ENCODE data around the gene SND1. TPM values are rescaled to one million over a fixed set of nuclear protein-coding genes. Genes with fewer than 3 reads are reported as not detected.
"Not testable (repeated sequence)": the region's sequence is repeated elsewhere in the genome, so short reads cannot be mapped to it uniquely, and the experiment has no call there.

Gene SND1
- total and polyA plus RNA-seq, 4 donors: 50.3 to 150 (median 105) TPM

DNA sequence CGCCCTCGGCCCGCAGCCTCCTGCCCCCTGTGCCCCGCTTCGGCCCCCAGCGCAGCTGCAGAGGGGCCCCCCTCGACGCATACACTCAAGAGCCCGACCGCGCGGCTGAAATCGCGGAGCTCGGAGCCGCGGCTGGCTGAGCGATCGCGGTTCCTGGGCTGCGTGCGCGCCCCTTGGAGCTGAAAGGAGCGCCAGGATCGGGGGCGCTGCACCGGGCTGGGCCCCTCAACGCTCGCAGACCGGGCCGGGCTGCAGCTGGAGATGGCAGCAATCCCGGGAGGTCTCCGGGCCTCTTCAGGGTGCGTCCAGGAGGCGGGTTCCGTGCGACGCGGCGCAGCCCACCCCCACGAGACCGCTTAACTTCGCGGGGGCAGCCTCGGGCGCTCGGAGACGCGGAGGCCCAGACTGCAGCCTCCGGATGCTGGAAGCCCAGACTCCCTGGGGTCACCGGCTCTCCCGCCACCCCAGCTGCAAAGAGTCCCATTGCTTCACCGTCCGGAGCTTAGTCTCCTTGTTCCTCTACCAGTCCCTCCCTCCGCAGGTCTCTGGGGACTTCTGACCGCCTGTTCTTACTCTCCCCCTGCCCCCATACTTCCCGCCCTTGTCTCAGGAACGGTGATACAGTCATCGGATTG, 452.2 kb downstream of the SND1 start:
- no peaks in the 10 kb centered on the region for H3K9me3 ChIP-seq (ENCODE audit: control insufficient read depth, low read length)
- H3K36me3 ChIP-seq (ENCODE audit: control insufficient read depth in 1 of 2, insufficient read depth in 2 of 2, low read length in 1 of 2): no peaks in the 10 kb centered on the region
- intact Hi-C loops (cut with DNase I): no loop called here
- WGBS, 2 donors: 1% methylated on average over 57 to 59 of the region's 59 CpGs
- H3K4me1 ChIP-seq (ENCODE audit: control insufficient read depth in 1 of 2, insufficient read depth in 2 of 2, low read length in 2 of 2): no peaks in the 10 kb centered on the region
- ATAC-seq (ENCODE audit: low FRiP score): peak; percentile 12
- peak; percentile 40 to 71 for DNase-seq
- H3K27ac ChIP-seq (ENCODE audit: low read depth in 1 of 2, low read length in 2 of 2): no peak overlapping the region
- no peak overlapping the region for H3K4me3 ChIP-seq (ENCODE audit: low read length in 2 of 2)
- H3K27me3 ChIP-seq (ENCODE audit: control insufficient read depth in 1 of 2, insufficient read depth in 2 of 2, low read length in 1 of 2): no peaks in the 10 kb centered on the region

DNA sequence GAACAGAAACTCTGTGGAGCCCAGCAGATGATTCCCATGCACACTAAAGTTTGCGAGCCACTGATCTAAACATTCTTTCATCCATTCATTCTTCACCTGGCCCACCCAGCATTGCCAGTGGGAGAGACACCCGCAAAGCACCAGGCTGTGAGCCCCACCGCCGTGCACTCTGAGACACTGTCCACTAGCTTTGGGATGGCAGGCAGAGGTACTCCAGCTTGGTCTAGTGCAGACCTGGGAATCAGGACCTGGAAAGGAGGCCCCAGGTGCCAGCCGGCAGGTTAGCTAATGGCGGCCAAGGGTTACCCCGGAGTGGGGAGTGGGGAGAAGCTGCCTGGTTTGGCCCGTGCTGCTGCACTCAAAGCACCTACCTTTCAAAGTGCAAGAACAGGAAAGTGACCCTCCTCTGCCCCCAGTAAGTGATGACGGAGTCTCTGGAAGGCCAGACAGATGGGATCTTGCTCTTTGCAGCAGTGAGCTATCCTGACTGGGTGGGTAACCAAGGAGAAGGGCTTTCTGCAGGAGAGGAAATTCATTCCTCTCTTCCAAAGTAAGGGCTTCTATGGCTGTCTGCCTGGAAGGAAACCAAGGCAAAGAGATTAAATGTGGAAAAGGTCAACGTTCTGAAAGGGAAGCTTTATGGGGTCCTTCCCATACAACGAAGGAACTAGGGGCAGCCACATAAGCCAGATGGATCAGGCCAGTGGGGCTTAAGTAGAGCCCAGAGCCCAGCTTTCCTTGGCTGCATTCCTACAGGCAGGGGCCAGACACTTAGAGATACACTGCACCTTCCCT, 453.4 kb downstream of the SND1 start:
- peak; percentile 29 to 61 for DNase-seq
- no peak for ATAC-seq (ENCODE audit: low FRiP score)
- Histone ChIP-seq H3K27ac (ENCODE audit: low read depth in 1 of 2, low read length in 2 of 2) (no peak overlapping the region), H3K4me1 (ENCODE audit: control insufficient read depth in 1 of 2, insufficient read depth in 2 of 2, low read length in 2 of 2) (no peaks in the 10 kb centered on the region), H3K27me3 (ENCODE audit: control insufficient read depth in 1 of 2, insufficient read depth in 2 of 2, low read length in 1 of 2) (no peaks in the 10 kb centered on the region), H3K36me3 (ENCODE audit: control insufficient read depth in 1 of 2, insufficient read depth in 2 of 2, low read length in 1 of 2) (no peaks in the 10 kb centered on the region), H3K4me3 (ENCODE audit: low read length in 2 of 2) (no peak overlapping the region), H3K9me3 (ENCODE audit: control insufficient read depth, low read length) (no peaks in the 10 kb centered on the region)
- intact Hi-C loops (cut with DNase I): no loop called here
- WGBS, 2 donors: 74 to 76% methylated on average over 11 of the region's 11 CpGs

DNA sequence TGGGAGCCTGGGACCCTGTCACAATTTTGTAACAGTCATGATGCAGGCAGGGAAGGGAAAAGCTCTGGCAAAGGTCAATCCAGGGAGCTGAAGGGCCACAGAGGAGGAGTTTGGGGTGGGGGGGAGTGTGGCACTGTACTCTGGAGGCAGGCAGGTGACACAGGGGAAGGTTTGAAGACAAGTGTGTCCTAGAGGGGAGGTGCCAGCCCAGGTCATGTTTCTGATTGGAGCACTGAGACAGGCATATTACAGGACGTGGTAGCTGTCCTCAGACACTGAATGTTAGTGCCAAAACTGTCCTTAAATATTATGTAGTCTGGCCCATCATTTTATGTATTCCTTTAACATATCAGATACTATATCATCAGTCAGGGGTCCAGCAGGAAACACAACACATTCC, 454.8 kb downstream of the SND1 start:
- H3K36me3 ChIP-seq (ENCODE audit: control insufficient read depth in 1 of 2, insufficient read depth in 2 of 2, low read length in 1 of 2): no peaks in the 10 kb centered on the region
- intact Hi-C loops (cut with DNase I): no loop called here
- DNase-seq (peak in 1 of 2 donors; percentile 25), ATAC-seq (ENCODE audit: low FRiP score) (no peak)
- peaks cover 2% of the 10 kb centered on the region for H3K9me3 ChIP-seq (ENCODE audit: control insufficient read depth, low read length)
- no peaks in the 10 kb centered on the region for H3K4me1 ChIP-seq (ENCODE audit: control insufficient read depth in 1 of 2, insufficient read depth in 2 of 2, low read length in 2 of 2)
- WGBS, 2 donors: 24 to 26% methylated on average over 1 of the region's 1 CpG
- no peak overlapping the region for H3K27ac ChIP-seq (ENCODE audit: low read depth in 1 of 2, low read length in 2 of 2)
- no peak overlapping the region for H3K4me3 ChIP-seq (ENCODE audit: low read length in 2 of 2)
- H3K27me3 ChIP-seq (ENCODE audit: control insufficient read depth in 1 of 2, insufficient read depth in 2 of 2, low read length in 1 of 2): no peaks in the 10 kb centered on the region

DNA sequence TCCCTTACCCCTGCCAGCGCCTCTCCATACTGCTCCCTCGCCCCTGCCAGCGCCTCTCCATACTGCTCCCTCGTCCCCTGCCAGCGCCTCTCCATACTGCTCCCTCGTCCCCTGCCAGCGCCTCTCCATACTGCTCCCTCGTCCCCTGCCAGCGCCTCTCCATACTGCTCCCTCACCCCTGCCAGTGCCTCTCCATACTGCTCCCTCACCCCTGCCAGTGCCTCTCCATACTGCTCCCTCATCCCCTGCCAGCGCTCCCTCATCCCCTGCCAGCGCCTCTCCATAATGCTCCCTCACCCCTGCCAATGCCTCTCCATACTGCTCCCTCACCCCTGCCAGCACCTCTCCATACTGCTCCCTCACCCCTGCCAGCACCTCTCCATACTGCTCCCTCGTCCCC, 455.5 kb downstream of the SND1 start:
- ATAC-seq (ENCODE audit: low FRiP score); H3K27me3 ChIP-seq (ENCODE audit: control insufficient read depth in 1 of 2, insufficient read depth in 2 of 2, low read length in 1 of 2); H3K9me3 ChIP-seq (ENCODE audit: control insufficient read depth, low read length); H3K36me3 ChIP-seq (ENCODE audit: control insufficient read depth in 1 of 2, insufficient read depth in 2 of 2, low read length in 1 of 2); H3K27ac ChIP-seq (ENCODE audit: low read depth in 1 of 2, low read length in 2 of 2); H3K4me3 ChIP-seq (ENCODE audit: low read length in 2 of 2); H3K4me1 ChIP-seq (ENCODE audit: control insufficient read depth in 1 of 2, insufficient read depth in 2 of 2, low read length in 2 of 2); intact Hi-C loops (cut with DNase I): not testable (repeated sequence)
- WGBS, 2 donors: 77 to 78% methylated on average over 7 to 12 of the region's 12 CpGs
- DNase-seq: peak in 1 of 2 donors; percentile 44

DNA sequence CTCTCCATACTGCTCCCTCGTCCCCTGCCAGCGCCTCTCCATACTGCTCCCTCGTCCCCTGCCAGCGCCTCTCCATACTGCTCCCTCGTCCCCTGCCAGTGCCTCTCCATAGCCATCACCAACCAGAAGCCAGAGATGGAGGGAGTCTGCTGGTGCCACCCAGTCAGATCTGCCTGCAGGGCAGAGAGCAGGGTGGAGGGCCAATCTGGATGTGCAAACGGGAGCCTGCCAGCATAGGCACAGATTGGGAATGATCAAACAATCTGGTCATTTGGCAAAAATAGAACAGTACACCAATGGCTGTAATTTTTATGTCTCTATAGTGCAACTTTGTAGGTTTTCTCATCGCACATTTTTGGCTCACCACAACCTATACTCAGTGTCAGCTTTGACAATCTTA, 456.1 kb downstream of the SND1 start:
- no peaks in the 10 kb centered on the region for H3K27me3 ChIP-seq (ENCODE audit: control insufficient read depth in 1 of 2, insufficient read depth in 2 of 2, low read length in 1 of 2)
- peak in 1 of 2 donors; percentile 37 for DNase-seq
- no peak overlapping the region for H3K27ac ChIP-seq (ENCODE audit: low read depth in 1 of 2, low read length in 2 of 2)
- no peaks in the 10 kb centered on the region for H3K36me3 ChIP-seq (ENCODE audit: control insufficient read depth in 1 of 2, insufficient read depth in 2 of 2, low read length in 1 of 2)
- ATAC-seq (ENCODE audit: low FRiP score): no peak
- H3K9me3 ChIP-seq (ENCODE audit: control insufficient read depth, low read length): peaks cover 2% of the 10 kb centered on the region
- 67 to 68% methylated on average over 5 to 7 of the region's 7 CpGs for WGBS, 2 donors
- no peaks in the 10 kb centered on the region for H3K4me1 ChIP-seq (ENCODE audit: control insufficient read depth in 1 of 2, insufficient read depth in 2 of 2, low read length in 2 of 2)
- no peak overlapping the region for H3K4me3 ChIP-seq (ENCODE audit: low read length in 2 of 2)
- intact Hi-C loops (cut with DNase I): no loop called here

DNA sequence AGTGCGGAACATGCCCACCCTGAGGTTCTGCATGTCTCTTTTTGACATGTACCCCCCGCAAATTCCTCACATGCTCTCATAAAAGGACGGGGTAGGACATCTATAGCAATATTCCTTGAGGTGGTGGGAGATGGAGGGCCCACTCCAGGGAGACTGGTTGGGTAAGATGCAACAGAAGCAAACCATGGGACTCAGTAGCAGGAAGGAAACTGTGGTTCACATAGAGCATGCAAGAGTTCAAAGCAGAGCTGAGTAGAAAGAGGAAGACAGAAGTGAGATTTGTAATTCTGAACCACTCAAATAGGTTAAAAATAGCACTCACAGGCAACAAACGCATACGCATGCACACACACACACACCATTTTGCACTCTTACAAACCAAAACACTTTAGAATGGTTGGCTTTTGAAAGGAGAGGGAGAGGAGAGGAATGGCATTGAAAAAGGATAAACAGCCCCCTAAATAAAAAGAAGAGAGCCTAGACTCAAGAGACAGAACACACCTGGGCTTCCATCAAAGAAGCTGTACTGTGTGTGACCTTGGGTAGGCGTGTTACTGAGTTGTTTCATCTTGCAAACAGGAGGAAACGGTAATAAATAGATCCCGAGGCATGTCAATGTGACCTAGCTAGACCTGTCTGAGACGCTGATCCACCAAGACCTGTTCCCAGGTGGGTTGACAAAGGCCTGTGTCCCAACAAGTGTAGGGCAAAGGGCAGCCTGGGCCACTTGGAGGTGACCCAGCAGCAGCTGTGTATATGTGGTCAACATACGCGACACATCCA, 456.8 kb downstream of the SND1 start:
- WGBS, 2 donors: 74 to 76% methylated on average over 11 of the region's 11 CpGs

DNA sequence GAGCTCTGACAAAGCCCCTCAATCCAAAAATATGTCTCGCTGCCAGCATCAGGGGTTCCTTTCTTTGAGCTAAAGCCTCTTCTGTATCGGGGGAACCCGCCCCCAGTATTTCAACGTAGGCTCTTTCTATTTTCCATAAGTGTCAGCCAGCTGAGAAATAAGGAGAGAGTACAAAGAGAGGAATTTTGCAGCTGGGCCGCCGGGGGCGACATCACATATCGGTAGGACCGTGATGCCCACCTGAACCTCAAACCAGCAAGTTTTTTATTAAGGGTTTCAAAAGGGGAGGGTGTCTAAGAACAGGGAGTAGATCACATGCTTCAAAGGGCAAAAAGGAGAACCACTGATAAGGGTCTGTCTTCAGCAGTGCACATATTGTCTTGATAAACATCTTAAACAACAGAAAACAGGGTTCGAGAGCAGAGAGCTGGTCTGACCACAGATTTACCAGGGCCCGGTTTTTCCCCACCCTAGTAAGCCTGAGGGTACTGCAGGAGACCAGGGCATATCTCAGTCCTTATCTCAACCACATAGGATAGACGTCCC, 457.5 kb downstream of the SND1 start:
- H3K4me1 ChIP-seq (ENCODE audit: control insufficient read depth in 1 of 2, insufficient read depth in 2 of 2, low read length in 2 of 2); intact Hi-C loops (cut with DNase I); H3K36me3 ChIP-seq (ENCODE audit: control insufficient read depth in 1 of 2, insufficient read depth in 2 of 2, low read length in 1 of 2); ATAC-seq (ENCODE audit: low FRiP score); H3K4me3 ChIP-seq (ENCODE audit: low read length in 2 of 2); H3K27ac ChIP-seq (ENCODE audit: low read depth in 1 of 2, low read length in 2 of 2); H3K27me3 ChIP-seq (ENCODE audit: control insufficient read depth in 1 of 2, insufficient read depth in 2 of 2, low read length in 1 of 2); H3K9me3 ChIP-seq (ENCODE audit: control insufficient read depth, low read length): not testable (repeated sequence)
- DNase-seq: peak in 1 of 2 donors; percentile 51
- 73 to 74% methylated on average over 12 of the region's 12 CpGs for WGBS, 2 donors

More for the DNA sequence above, 456.8 kb downstream of the SND1 start:
- Histone ChIP-seq H3K27me3 (ENCODE audit: control insufficient read depth in 1 of 2, insufficient read depth in 2 of 2, low read length in 1 of 2) (no peaks in the 10 kb centered on the region), H3K9me3 (ENCODE audit: control insufficient read depth, low read length) (peaks cover 2% of the 10 kb centered on the region), H3K4me3 (ENCODE audit: low read length in 2 of 2) (no peak overlapping the region), H3K36me3 (ENCODE audit: control insufficient read depth in 1 of 2, insufficient read depth in 2 of 2, low read length in 1 of 2) (no peaks in the 10 kb centered on the region), H3K27ac (ENCODE audit: low read depth in 1 of 2, low read length in 2 of 2) (no peak overlapping the region), H3K4me1 (ENCODE audit: control insufficient read depth in 1 of 2, insufficient read depth in 2 of 2, low read length in 2 of 2) (no peaks in the 10 kb centered on the region)
- intact Hi-C loops (cut with DNase I): no loop called here
- ATAC-seq (ENCODE audit: low FRiP score) (no peak), DNase-seq (peak in 1 of 2 donors; percentile 64)

DNA sequence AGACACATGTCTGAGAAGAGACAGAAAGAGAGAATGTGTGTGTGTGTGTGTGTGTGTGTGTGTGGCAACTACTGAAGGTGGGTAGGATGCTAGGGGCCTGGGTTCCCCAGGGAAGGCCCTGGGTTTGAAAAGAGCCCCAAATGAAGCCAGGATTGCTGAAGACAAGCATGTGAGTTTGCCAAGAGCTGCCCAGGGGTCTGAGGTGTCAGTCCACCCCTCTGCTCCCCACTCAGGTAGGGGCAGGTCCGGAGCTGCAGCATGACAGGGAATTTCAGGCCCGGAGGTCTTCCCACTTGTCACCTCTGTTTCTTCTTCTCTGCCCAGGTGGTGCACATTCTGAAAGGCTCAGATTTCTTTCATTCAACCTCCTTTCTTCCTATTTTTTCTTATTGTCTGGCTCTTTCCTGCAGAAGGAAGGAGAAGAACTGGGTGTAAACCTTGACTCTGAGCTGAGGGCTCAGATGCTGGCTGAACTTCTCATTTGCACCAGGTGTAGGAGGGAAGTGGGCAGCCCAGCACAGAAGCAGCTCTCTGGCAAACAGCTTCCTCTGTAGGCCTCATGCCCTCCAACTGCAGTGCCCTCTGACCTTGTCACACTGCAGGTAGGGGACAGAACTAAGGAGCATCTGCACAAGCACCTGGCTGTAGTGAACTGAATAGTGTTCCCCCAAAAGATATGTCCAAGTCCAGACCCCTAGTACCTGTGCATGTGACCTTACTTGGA, 458.8 kb downstream of the SND1 start:
- no peaks in the 10 kb centered on the region for H3K27me3 ChIP-seq (ENCODE audit: control insufficient read depth in 1 of 2, insufficient read depth in 2 of 2, low read length in 1 of 2)
- ATAC-seq (ENCODE audit: low FRiP score) (no peak), DNase-seq (no peak)
- no peaks in the 10 kb centered on the region for H3K4me1 ChIP-seq (ENCODE audit: control insufficient read depth in 1 of 2, insufficient read depth in 2 of 2, low read length in 2 of 2)
- peaks cover 2% of the 10 kb centered on the region for H3K9me3 ChIP-seq (ENCODE audit: control insufficient read depth, low read length)
- H3K36me3 ChIP-seq (ENCODE audit: control insufficient read depth in 1 of 2, insufficient read depth in 2 of 2, low read length in 1 of 2): no peaks in the 10 kb centered on the region
- H3K4me3 ChIP-seq (ENCODE audit: low read length in 2 of 2): no peak overlapping the region
- intact Hi-C loops (cut with DNase I): no loop called here
- WGBS, 2 donors: 81 to 89% methylated on average over 2 of the region's 2 CpGs
- no peak overlapping the region for H3K27ac ChIP-seq (ENCODE audit: low read depth in 1 of 2, low read length in 2 of 2)
